Nephron (organoid): Measurements from ENCODE around the gene TRMT1.

Experiments
- H3K27ac Mint-ChIP-seq, 3 experiments: 2 replicates each; pipeline ENCODE4 v1.8.0; 2020; ENCODE audit warnings: mixed read lengths in 3 of 3, mild to moderate bottlenecking in 2 of 3, moderate library complexity in 1 of 3
- H3K27me3 Mint-ChIP-seq: 2 replicates; pipeline ENCODE4 v1.8.0; 2021; ENCODE audit warnings: low read depth, mild to moderate bottlenecking, moderate library complexity, mixed read lengths
- H3K36me3 Mint-ChIP-seq: 2 replicates; pipeline ENCODE4 v1.8.0; 2020; ENCODE audit warnings: low read depth, mixed read lengths
- H3K4me1 Mint-ChIP-seq: 2 replicates; pipeline ENCODE4 v1.8.0; 2020; ENCODE audit warnings: mixed read lengths
- H3K4me3 Mint-ChIP-seq, 3 experiments: 2 replicates each; pipeline ENCODE4 v1.8.0; 2020; ENCODE audit warnings: mild to moderate bottlenecking in 3 of 3, mixed read lengths in 3 of 3, moderate library complexity in 2 of 3
- H3K9me3 Mint-ChIP-seq: 2 replicates; pipeline ENCODE4 v1.8.0; 2020; ENCODE audit warnings: mixed read lengths
- CTCF ChIP-seq, 3 experiments: fragments of 200-600 bp; sonication (generic); IDR thresholded peaks; one replicate each; pipeline ENCODE4 v1.5.0; 2021; ENCODE audit warnings: antibody characterized with exemption in 3 of 3; ENCODE audit not compliant: unreplicated experiment in 3 of 3

The TRMT1 gene

DNA sequence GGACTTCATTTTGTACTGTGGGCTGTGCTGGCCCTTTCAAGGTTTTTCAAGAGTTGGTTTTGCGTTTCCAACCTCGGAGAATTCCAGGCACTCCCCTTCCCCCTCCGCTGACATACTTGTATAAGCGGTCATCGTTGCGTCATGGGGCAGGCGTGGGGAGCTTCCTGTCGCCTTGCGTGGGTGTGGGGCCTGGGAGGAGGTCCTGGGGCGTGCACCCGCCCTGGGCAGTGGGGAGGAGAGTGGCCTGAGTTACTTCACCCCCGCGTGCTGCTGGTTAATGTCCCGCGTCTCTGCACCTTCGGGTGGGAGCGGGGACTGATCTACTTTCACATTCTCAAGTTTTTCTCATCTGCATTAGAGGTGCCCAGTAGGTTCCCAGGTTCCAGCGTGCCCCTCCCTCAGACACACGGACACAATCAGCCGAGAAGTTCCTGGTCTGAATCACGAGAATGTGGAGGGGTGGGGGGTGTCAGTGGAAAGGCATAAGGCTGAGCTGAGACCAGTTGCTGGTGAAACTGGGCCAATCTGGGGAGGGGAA lies 37.8 kb upstream of the TRMT1 start:
- H3K27ac Mint-ChIP-seq = peak overlapping the region; percentile 94 to 98 (median 95)
- H3K27me3 Mint-ChIP-seq = peaks cover 5% of the 10 kb centered on the region

GRCh38 chr19:13153569-13154240 lies 37.2 kb upstream of the TRMT1 start:
- TF ChIP-seq CTCF (IDR thresholded peaks at IDR 0.05; ENCODE audit: unreplicated experiment in 3 of 3) = peak in 2 of 3 experiments; percentile 7 to 20
- Mint-ChIP-seq H3K36me3 (peaks cover 11% of the 10 kb centered on the region), H3K4me1 (peaks cover 17% of the 10 kb centered on the region), H3K9me3 (no peaks in the 10 kb centered on the region), H3K27me3 (peaks cover 5% of the 10 kb centered on the region), H3K27ac (peak overlapping the region; percentile 95 to 100 (median 96)), H3K4me3 (peak overlapping the region; percentile 95 to 100 (median 100))

More for the DNA sequence above, 37.8 kb upstream of the TRMT1 start:
- no peak for TF ChIP-seq CTCF (IDR thresholded peaks at IDR 0.05; ENCODE audit: unreplicated experiment in 3 of 3)
- H3K4me1 Mint-ChIP-seq = peaks cover 15% of the 10 kb centered on the region
- H3K9me3 Mint-ChIP-seq = no peaks in the 10 kb centered on the region
- H3K4me3 Mint-ChIP-seq = peak overlapping the region; percentile 95 to 100 (median 100)
- H3K36me3 Mint-ChIP-seq = peaks cover 11% of the 10 kb centered on the region

GRCh38 chr19:13152974-13153568 lies 36.5 kb upstream of the TRMT1 start:
- Mint-ChIP-seq H3K36me3 (peaks cover 11% of the 10 kb centered on the region), H3K9me3 (no peaks in the 10 kb centered on the region)

GRCh38 chr19:13152356-13152973 lies 35.9 kb upstream of the TRMT1 start:
- Mint-ChIP-seq H3K27ac (peak overlapping the region; percentile 95 to 100 (median 96)), H3K27me3 (peaks cover 5% of the 10 kb centered on the region), H3K9me3 (no peaks in the 10 kb centered on the region), H3K4me3 (peak overlapping the region; percentile 95 to 100 (median 100)), H3K36me3 (peaks cover 11% of the 10 kb centered on the region), H3K4me1 (peaks cover 15% of the 10 kb centered on the region)
- no peak for TF ChIP-seq CTCF (IDR thresholded peaks at IDR 0.05; ENCODE audit: unreplicated experiment in 3 of 3)

More at GRCh38 chr19:13152974-13153568, 36.5 kb upstream of the TRMT1 start:
- peak; percentile 15 to 36 (median 15) for TF ChIP-seq CTCF (IDR thresholded peaks at IDR 0.05; ENCODE audit: unreplicated experiment in 3 of 3)
- H3K27me3 Mint-ChIP-seq = peaks cover 5% of the 10 kb centered on the region
- H3K27ac Mint-ChIP-seq = peak overlapping the region; percentile 95 to 100 (median 96)
- peaks cover 17% of the 10 kb centered on the region for H3K4me1 Mint-ChIP-seq
- peak overlapping the region; percentile 95 to 100 (median 100) for H3K4me3 Mint-ChIP-seq

- peak overlapping the region; percentile 95 to 100 (median 100) for H3K4me3 Mint-ChIP-seq
- H3K4me1 Mint-ChIP-seq = peaks cover 11% of the 10 kb centered on the region
- peaks cover 15% of the 10 kb centered on the region for H3K36me3 Mint-ChIP-seq
- peak in 1 of 3 experiments; percentile 7 for TF ChIP-seq CTCF (IDR thresholded peaks at IDR 0.05; ENCODE audit: unreplicated experiment in 3 of 3)
- no peaks in the 10 kb centered on the region for H3K9me3 Mint-ChIP-seq
- peak overlapping the region; percentile 95 to 100 (median 96) for H3K27ac Mint-ChIP-seq
- peaks cover 5% of the 10 kb centered on the region for H3K27me3 Mint-ChIP-seq
Observed at GRCh38 chr19:13151605-13152355, 35.2 kb upstream of the TRMT1 start.
